ENCODE measurements around the gene JPT2.

GRCh38 chr16:1655909-1656807, 21.9 kb upstream of the JPT2 start:
- TF ChIP-seq CTCF (IDR thresholded peaks at IDR 0.05 in 4 of 5, conservative IDR thresholded peaks at IDR 0.05 in 1 of 5) (no peak), POLR2A (IDR thresholded peaks at IDR 0.05) (no peak)

Measured in gastrocnemius medialis (tissue), 4 donors.